A673 (cell line): ENCODE results near the gene IFNA13.

Experiments
- CTCF ChIP-seq: fragments of 300-800, 200-600 bp; sonication (generic); conservative IDR thresholded peaks from 2 replicates; pipeline ENCODE4 v1.5.1; 2017; ENCODE audit warnings: low read depth, mild to moderate bottlenecking, antibody characterized with exemption, low read length, moderate library complexity, mixed read lengths
- EZH2 ChIP-seq: fragments of 200-600 bp; sonication (generic); IDR thresholded peaks from 2 replicates; pipeline ENCODE4 v1.6.1; 2017; ENCODE audit warnings: borderline replicate concordance, low read depth, mild to moderate bottlenecking, mixed read lengths, antibody characterized with exemption, low read length; ENCODE audit not compliant: poor library complexity, severe bottlenecking

DNA sequence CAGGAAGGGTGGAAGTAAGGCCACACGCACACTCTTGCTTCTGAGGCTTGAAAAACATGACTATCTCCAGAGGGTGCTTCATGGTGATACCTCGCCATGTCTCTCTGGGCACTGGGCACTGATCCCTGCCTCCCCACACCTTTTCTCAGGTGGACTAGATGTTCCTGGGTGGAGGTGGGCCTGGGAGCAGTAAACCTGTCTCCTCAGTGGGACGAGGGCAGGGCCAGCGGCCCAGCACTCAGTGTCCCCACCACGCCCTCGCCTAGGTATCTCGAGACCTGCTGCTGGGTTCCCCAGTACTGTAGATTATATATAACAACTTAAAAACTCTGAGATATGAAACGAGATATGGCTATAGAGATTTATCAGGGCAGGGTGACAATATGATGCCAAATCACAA is 5.6 kb downstream of the IFNA13 start:
- TF ChIP-seq CTCF: no peak
- TF ChIP-seq EZH2: no peak
